Muscle of leg (tissue), 11 donors: Measurements from ENCODE around the gene MEST. TPM values are rescaled to one million over a fixed set of nuclear protein-coding genes. Genes with fewer than 3 reads are reported as not detected.

Experiments used
- DNase-seq: peaks from one replicate; pipeline ENCODE4 v3.0.0; 2013
- H3K27ac ChIP-seq: one replicate; pipeline ENCODE4 v1.5.1; 2013; ENCODE audit warnings: mild to moderate bottlenecking, low read length, control low read depth
- H3K27me3 ChIP-seq: one replicate; pipeline ENCODE4 v1.6.1; 2013; ENCODE audit warnings: low read length; ENCODE audit not compliant: control insufficient read depth, insufficient read depth
- H3K36me3 ChIP-seq: one replicate; pipeline ENCODE4 v1.6.1; 2013; ENCODE audit warnings: low read length; ENCODE audit not compliant: control insufficient read depth, insufficient read depth
- H3K4me1 ChIP-seq: one replicate; pipeline ENCODE4 v1.6.1; 2013; ENCODE audit warnings: low read length; ENCODE audit not compliant: control insufficient read depth, insufficient read depth
- H3K4me3 ChIP-seq: one replicate; pipeline ENCODE4 v1.5.1; 2013; ENCODE audit warnings: low read length, control low read depth
- H3K9me3 ChIP-seq: replicated peaks from 2 replicates; pipeline ENCODE4 v1.6.1; 2013; ENCODE audit warnings: low read depth, low read length; ENCODE audit not compliant: control insufficient read depth
- WGBS: methylation state at CpG from one replicate; pipeline ENCODE4 v1.1.5; 2013; ENCODE audit warnings: missing lambda C conversion rate; ENCODE audit not compliant: insufficient coverage; 5-methylcytosine and 5-hydroxymethylcytosine counted together
- polyA plus RNA-seq, 8 donors: library from polyadenylated mRNA; unstranded; fragments of 120-200 nt; gene quantifications; one replicate each; pipeline versions ENCODE4 v1.2.1 to v1.2.3, GENCODE V29; 2013; ENCODE audit warnings: inconsistent platforms in 1 of 8, low replicate concordance in 1 of 8; ENCODE audit not compliant: insufficient read length in 8 of 8, insufficient read depth in 1 of 8
- total RNA-seq: library from RNA; stranded (reverse); fragments of 120-200 nt; gene quantifications from one replicate; pipeline ENCODE4 v1.2.4, GENCODE V29; 2013

Gene MEST
- total and polyA plus RNA-seq, 9 donors: 702 to 1,263 (median 879) TPM

DNA sequence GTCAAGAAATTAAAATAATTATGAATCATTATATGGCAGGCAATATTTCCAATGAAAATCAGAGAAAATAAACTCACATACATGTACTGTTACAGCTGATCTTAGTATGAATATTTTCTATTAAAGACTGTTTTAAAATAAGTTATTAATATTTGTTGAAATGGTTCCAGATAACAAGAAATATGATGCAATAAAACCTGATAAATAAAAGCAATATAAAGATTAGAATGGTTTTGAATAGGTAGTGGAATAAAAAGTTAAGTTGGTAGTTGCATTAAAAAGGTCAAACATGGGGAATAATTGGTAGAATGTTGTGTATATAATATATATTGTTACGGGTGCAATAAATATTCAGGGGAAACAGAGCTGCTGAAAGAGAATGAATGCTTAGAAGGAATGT lies 52.5 kb downstream of the MEST start:
- H3K4me1 ChIP-seq: no peaks in the 10 kb centered on the region
- no peak for DNase-seq
- 100% methylated on average over 1 of the region's 1 CpG for WGBS
- no peaks in the 10 kb centered on the region for H3K9me3 ChIP-seq
- peaks cover 25% of the 10 kb centered on the region for H3K36me3 ChIP-seq
- no peak overlapping the region for H3K27ac ChIP-seq
- no peaks in the 10 kb centered on the region for H3K27me3 ChIP-seq
- no peak overlapping the region for H3K4me3 ChIP-seq

DNA sequence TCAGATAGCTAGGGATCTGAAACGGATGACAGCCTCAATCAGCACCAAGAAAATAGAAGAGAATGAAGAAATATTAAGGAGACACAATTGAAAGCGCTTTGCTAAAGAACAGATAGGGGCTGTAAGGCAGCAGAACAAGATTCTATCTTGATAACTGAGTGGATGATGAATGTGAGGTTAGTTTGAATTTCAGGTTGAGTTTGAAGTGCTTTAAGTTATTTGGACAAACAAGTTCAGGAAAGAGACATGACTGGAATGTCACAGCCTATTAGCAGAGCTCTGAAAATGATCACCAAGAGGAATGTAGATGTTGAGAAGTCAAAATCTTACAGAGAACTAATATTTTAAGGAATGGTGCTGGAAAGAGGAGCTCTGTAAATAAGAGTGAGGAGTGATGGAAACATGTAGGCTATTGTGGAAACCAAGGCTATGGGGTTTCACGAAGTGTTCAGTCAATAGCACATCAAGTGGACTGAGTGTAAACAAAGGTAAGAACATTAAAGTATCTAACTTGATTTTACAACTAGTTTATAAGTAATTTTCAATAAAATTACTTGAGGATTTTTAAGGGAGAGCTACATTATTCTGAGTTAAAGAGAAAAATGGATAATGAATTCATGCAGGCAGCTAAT lies 61.6 kb downstream of the MEST start:
- Histone ChIP-seq H3K9me3 (no peaks in the 10 kb centered on the region), H3K27ac (no peak overlapping the region), H3K4me3 (no peak overlapping the region), H3K4me1 (no peaks in the 10 kb centered on the region), H3K27me3 (no peaks in the 10 kb centered on the region), H3K36me3 (peaks cover 7% of the 10 kb centered on the region)
- DNase-seq: no peak
- 88% methylated on average over 2 of the region's 3 CpGs for WGBS

DNA sequence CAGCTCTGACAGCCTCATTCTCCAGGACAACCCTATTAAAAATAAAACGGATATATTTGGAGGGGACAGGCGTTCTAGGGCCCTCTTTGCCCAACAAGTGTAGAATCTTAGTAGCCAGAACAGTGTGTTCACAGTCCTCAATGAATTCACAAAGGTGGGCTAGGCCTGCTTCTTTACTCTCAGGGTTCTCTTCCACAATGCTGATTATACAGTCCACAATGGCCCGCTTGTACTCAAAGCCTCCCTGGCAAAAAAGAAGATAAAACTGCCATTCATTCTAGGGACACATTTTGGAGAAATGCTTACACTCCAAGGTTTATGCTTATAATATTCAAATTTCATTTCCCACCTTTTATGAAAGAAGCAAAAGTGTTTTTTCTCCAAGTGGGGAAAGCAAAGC lies 62.6 kb downstream of the MEST start:
- H3K27me3 ChIP-seq: no peaks in the 10 kb centered on the region
- H3K36me3 ChIP-seq: peaks cover 5% of the 10 kb centered on the region
- WGBS: 100% methylated on average over 1 of the region's 3 CpGs
- no peak overlapping the region for H3K27ac ChIP-seq
- peaks cover 2% of the 10 kb centered on the region for H3K9me3 ChIP-seq
- DNase-seq: no peak
- no peak overlapping the region for H3K4me3 ChIP-seq
- no peaks in the 10 kb centered on the region for H3K4me1 ChIP-seq

Other genes with a start within 250 kb of the MEST start
- gene CPA2, start 225.2 kb upstream of the MEST start, total RNA-seq: 0.44 TPM
- gene CPA2, start 225.2 kb upstream of the MEST start, polyA plus RNA-seq: 1 to 10 TPM in 1 of 8 donors, under 1 TPM in 7; 0.39 to 4.5 (median 0.54) TPM
- gene CPA4, start 198.9 kb upstream of the MEST start, total RNA-seq: 2.0 TPM
- 1 to 10 TPM in 7 of 8 donors, under 1 TPM in 1; 0.87 to 3.1 (median 1.3) TPM for gene CPA4, start 198.9 kb upstream of the MEST start, polyA plus RNA-seq
- gene CPA5, start 147.3 kb upstream of the MEST start, total RNA-seq: 6.3 TPM
- gene CPA5, start 147.3 kb upstream of the MEST start, polyA plus RNA-seq: 1 to 10 TPM in 6 of 8 donors, under 1 TPM in 2; 0.55 to 3.8 (median 1.8) TPM
- gene CPA1, start 111.6 kb upstream of the MEST start, total RNA-seq: 3.6 TPM
- 1 to 10 TPM; 2.6 to 6.7 (median 4.5) TPM for gene CPA1, start 111.6 kb upstream of the MEST start, polyA plus RNA-seq
- 16.3 TPM for gene CEP41, start 51.1 kb upstream of the MEST start, total RNA-seq
- 10 to 100 TPM; 18.9 to 29.1 (median 23.1) TPM for gene CEP41, start 51.1 kb upstream of the MEST start, polyA plus RNA-seq
- 32.7 TPM for gene COPG2, start 176.7 kb downstream of the MEST start, total RNA-seq
- gene COPG2, start 176.7 kb downstream of the MEST start, polyA plus RNA-seq: 10 to 100 TPM; 34.0 to 42.4 (median 36.4) TPM
- not detected for gene TSGA13, start 194.5 kb downstream of the MEST start, total RNA-seq
- gene TSGA13, start 194.5 kb downstream of the MEST start, polyA plus RNA-seq: under 1 TPM in 2 of 8 donors, not detected in 6; 0.09 to 0.24 TPM
- gene KLF14, start 242.1 kb downstream of the MEST start, total RNA-seq: 0.98 TPM
- gene KLF14, start 242.1 kb downstream of the MEST start, polyA plus RNA-seq: 1 to 10 TPM; 1.1 to 1.9 (median 1.4) TPM